ENCODE measurements around the gene IFT25.

The IFT25 gene

DNA sequence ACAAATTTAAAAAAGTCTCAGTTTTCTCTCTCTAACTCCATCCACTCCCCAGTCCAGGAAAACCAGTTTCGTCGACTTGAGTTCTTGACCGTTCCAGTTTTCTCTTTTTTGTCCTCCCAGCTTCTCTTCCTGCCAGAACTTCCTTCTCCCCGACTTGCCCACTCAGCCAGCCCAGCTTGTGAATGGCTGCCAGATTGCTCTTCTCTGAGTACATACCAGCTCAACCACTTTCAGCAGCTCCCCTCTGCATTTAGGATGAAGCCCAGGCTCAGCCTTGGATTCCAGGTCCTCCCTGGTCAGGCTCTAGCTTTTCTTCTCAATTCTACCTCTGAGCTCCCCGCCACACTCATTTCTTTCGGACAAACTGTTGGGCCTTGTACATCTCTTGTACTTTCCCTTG is 50.1 kb downstream of the IFT25 start:
- Histone ChIP-seq H3K14ac (ENCODE audit: low read length) (no peak overlapping the region), H3K36me3 (ENCODE audit: control insufficient read depth in 1 of 2, insufficient read depth in 2 of 2, low read length in 2 of 2) (no peaks in the 10 kb centered on the region), H3K4me2 (ENCODE audit: low read length) (no peak overlapping the region), H4K12ac (ENCODE audit: low read depth, low read length) (no peak overlapping the region), H2BK12ac (ENCODE audit: low read length) (no peak overlapping the region), H2AFZ (ENCODE audit: insufficient read depth, low read length, poor library complexity) (no peak overlapping the region), H3K9ac (ENCODE audit: low read length) (no peak overlapping the region), H2BK120ac (ENCODE audit: insufficient read depth, low read length, poor library complexity) (no peak overlapping the region), H3K4me1 (ENCODE audit: control insufficient read depth in 1 of 2, insufficient read depth in 2 of 2, low read length in 2 of 2) (peaks cover 0 to 5% of the 10 kb centered on the region in 2 experiments), H3K27ac (ENCODE audit: low read depth, low read length) (no peak overlapping the region), H4K91ac (ENCODE audit: low read depth, low read length) (no peak overlapping the region), H3K23ac (ENCODE audit: low read length) (no peak overlapping the region), H3K18ac (ENCODE audit: low read length) (no peak overlapping the region), H3K79me2 (ENCODE audit: control insufficient read depth, insufficient read depth, low read length, poor library complexity) (no peaks in the 10 kb centered on the region), H3K4me3 (ENCODE audit: low read depth, low read length) (no peak overlapping the region), H2AK5ac (ENCODE audit: low read length) (no peak overlapping the region), H4K8ac (ENCODE audit: low read depth, low read length) (no peak overlapping the region), H2BK5ac (ENCODE audit: low read depth, low read length, poor library complexity) (no peak overlapping the region), H3K27me3 (ENCODE audit: insufficient read depth, low read length) (no peaks in the 10 kb centered on the region), H3K9me3 (ENCODE audit: insufficient read depth, low read depth, low read length) (no peaks in the 10 kb centered on the region), H3K79me1 (ENCODE audit: low read length) (no peaks in the 10 kb centered on the region), H3K4ac (ENCODE audit: low read depth, low read length) (no peak overlapping the region)
- no CpG with 5 or more reads among the region's 6 CpGs for WGBS (ENCODE audit: extremely low coverage, insufficient coverage, insufficient read length)
- DNase-seq: no peak

DNA sequence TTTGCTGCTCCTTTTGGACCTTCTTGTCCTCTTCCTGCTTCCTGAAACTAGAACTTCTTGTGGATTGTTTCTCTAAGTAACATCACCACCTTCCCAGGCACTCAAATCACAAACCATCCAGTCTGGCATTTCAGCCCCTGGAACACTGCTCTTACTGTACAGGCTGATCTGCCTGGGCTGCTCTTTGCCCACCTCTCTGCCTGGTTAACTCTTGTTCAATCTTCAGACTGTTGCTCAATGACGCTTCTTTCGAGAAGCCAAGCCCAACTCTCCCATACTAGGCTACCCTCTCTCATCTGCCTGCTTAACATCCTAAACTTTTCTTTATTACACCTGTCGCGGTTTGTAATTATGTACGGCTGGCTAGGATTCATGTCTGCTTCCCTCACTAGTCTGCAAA is 50.9 kb downstream of the IFT25 start:
- no CpG with 5 or more reads among the region's 5 CpGs for WGBS (ENCODE audit: extremely low coverage, insufficient coverage, insufficient read length)
- H3K4me3 ChIP-seq (ENCODE audit: low read depth, low read length): no peak overlapping the region
- no peak for DNase-seq
- no peak overlapping the region for H3K9ac ChIP-seq (ENCODE audit: low read length)
- peaks cover 0 to 5% of the 10 kb centered on the region in 2 experiments for H3K4me1 ChIP-seq (ENCODE audit: control insufficient read depth in 1 of 2, insufficient read depth in 2 of 2, low read length in 2 of 2)
- no peak overlapping the region for H3K4ac ChIP-seq (ENCODE audit: low read depth, low read length)
- no peak overlapping the region for H2AFZ ChIP-seq (ENCODE audit: insufficient read depth, low read length, poor library complexity)
- H2AK5ac ChIP-seq (ENCODE audit: low read length): no peak overlapping the region
- no peaks in the 10 kb centered on the region for H3K9me3 ChIP-seq (ENCODE audit: insufficient read depth, low read depth, low read length)
- H3K4me2 ChIP-seq (ENCODE audit: low read length): no peak overlapping the region
- no peak overlapping the region for H4K12ac ChIP-seq (ENCODE audit: low read depth, low read length)
- no peaks in the 10 kb centered on the region for H3K27me3 ChIP-seq (ENCODE audit: insufficient read depth, low read length)
- no peak overlapping the region for H3K14ac ChIP-seq (ENCODE audit: low read length)
- no peak overlapping the region for H3K27ac ChIP-seq (ENCODE audit: low read depth, low read length)
- H2BK120ac ChIP-seq (ENCODE audit: insufficient read depth, low read length, poor library complexity): no peak overlapping the region
- no peak overlapping the region for H3K18ac ChIP-seq (ENCODE audit: low read length)
- no peak overlapping the region for H2BK5ac ChIP-seq (ENCODE audit: low read depth, low read length, poor library complexity)
- no peaks in the 10 kb centered on the region for H3K79me2 ChIP-seq (ENCODE audit: control insufficient read depth, insufficient read depth, low read length, poor library complexity)
- H4K91ac ChIP-seq (ENCODE audit: low read depth, low read length): no peak overlapping the region
- H4K8ac ChIP-seq (ENCODE audit: low read depth, low read length): no peak overlapping the region
- H3K79me1 ChIP-seq (ENCODE audit: low read length): no peaks in the 10 kb centered on the region
- no peak overlapping the region for H2BK12ac ChIP-seq (ENCODE audit: low read length)
- no peak overlapping the region for H3K23ac ChIP-seq (ENCODE audit: low read length)
- H3K36me3 ChIP-seq (ENCODE audit: control insufficient read depth in 1 of 2, insufficient read depth in 2 of 2, low read length in 2 of 2): no peaks in the 10 kb centered on the region

DNA sequence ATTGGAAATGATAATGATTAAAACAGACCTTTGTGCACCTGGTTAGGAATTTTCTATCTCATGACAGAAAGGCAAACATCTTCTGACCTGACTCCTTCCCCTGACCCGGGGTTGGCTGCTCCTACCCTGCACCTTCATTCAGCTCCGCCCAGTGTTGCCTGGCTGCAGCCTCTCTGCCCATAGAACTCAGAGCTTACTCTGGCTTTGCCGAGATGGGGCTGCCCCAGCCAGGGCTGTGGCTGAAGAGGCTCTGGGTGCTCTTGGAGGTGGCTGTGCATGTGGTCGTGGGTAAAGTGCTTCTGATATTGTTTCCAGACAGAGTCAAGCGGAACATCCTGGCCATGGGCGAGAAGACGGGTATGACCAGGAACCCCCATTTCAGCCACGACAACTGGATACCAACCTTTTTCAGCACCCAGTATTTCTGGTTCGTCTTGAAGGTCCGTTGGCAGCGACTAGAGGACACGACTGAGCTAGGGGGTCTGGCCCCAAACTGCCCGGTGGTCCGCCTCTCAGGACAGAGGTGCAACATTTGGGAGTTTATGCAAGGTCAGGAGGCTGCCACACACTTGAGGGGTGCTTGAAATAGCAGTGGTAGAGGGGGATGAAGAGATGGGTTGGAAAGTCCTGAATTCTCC is 51.4 kb downstream of the IFT25 start, which contains the start of gene DIO1:
Gene DIO1 (plus strand): TSS at position 189 of the 638 bp plus-strand sequence. CDS start 24 bp downstream, at position 213.
- DNase-seq: no peak
- H3K79me2 ChIP-seq (ENCODE audit: control insufficient read depth, insufficient read depth, low read length, poor library complexity): peaks cover 3% of the 10 kb centered on the region
- no CpG with 5 or more reads among the region's 14 CpGs for WGBS (ENCODE audit: extremely low coverage, insufficient coverage, insufficient read length)
- H3K14ac ChIP-seq (ENCODE audit: low read length): no peak within 1 kb of the TSS
- H3K79me1 ChIP-seq (ENCODE audit: low read length): peaks cover 3% of the 10 kb centered on the region
- H3K4me2 ChIP-seq (ENCODE audit: low read length): no peak within 1 kb of the TSS
- no peaks in the 10 kb centered on the region for H3K36me3 ChIP-seq (ENCODE audit: control insufficient read depth in 1 of 2, insufficient read depth in 2 of 2, low read length in 2 of 2)
- H2AK5ac ChIP-seq (ENCODE audit: low read length): no peak within 1 kb of the TSS
- no peak within 1 kb of the TSS for H3K4me3 ChIP-seq (ENCODE audit: low read depth, low read length)
- H4K12ac ChIP-seq (ENCODE audit: low read depth, low read length): no peak within 1 kb of the TSS
- H2BK5ac ChIP-seq (ENCODE audit: low read depth, low read length, poor library complexity): no peak within 1 kb of the TSS
- peaks cover 0 to 7% of the 10 kb centered on the region in 2 experiments for H3K4me1 ChIP-seq (ENCODE audit: control insufficient read depth in 1 of 2, insufficient read depth in 2 of 2, low read length in 2 of 2)
- H3K4ac ChIP-seq (ENCODE audit: low read depth, low read length): no peak within 1 kb of the TSS
- no peak within 1 kb of the TSS for H3K18ac ChIP-seq (ENCODE audit: low read length)
- H2BK12ac ChIP-seq (ENCODE audit: low read length): no peak within 1 kb of the TSS
- H2AFZ ChIP-seq (ENCODE audit: insufficient read depth, low read length, poor library complexity): no peak within 1 kb of the TSS
- H3K27me3 ChIP-seq (ENCODE audit: insufficient read depth, low read length): no peaks in the 10 kb centered on the region
- no peak within 1 kb of the TSS for H4K8ac ChIP-seq (ENCODE audit: low read depth, low read length)
- H2BK120ac ChIP-seq (ENCODE audit: insufficient read depth, low read length, poor library complexity): no peak within 1 kb of the TSS
- no peak within 1 kb of the TSS for H3K27ac ChIP-seq (ENCODE audit: low read depth, low read length)
- H3K23ac ChIP-seq (ENCODE audit: low read length): no peak within 1 kb of the TSS
- H3K9me3 ChIP-seq (ENCODE audit: insufficient read depth, low read depth, low read length): no peaks in the 10 kb centered on the region
- H3K9ac ChIP-seq (ENCODE audit: low read length): no peak within 1 kb of the TSS
- no peak within 1 kb of the TSS for H4K91ac ChIP-seq (ENCODE audit: low read depth, low read length)

DNA sequence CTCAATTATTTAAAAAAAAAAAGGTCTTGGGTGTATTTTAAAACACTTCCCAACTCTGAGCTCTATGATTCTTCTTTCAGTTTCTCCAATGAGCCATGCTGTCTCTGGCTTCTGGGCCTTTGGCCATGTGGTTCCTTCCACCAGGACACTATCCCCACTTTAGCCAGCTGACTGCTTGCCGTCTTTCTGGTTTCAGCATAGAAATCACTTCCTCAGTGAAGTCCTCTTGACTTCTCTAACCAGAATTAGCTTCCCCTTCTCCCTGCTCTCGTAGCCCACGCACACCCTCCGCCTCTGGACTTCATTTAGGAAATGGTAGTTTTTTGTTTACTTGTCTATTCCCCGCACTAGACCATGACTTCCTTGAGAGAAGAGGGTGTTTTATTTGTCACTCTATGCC is 52.6 kb downstream of the IFT25 start:
- Histone ChIP-seq H3K27ac (ENCODE audit: low read depth, low read length) (no peak overlapping the region), H2AK5ac (ENCODE audit: low read length) (no peak overlapping the region), H2BK5ac (ENCODE audit: low read depth, low read length, poor library complexity) (no peak overlapping the region), H3K79me2 (ENCODE audit: control insufficient read depth, insufficient read depth, low read length, poor library complexity) (peaks cover 3% of the 10 kb centered on the region), H3K36me3 (ENCODE audit: control insufficient read depth in 1 of 2, insufficient read depth in 2 of 2, low read length in 2 of 2) (no peaks in the 10 kb centered on the region), H3K23ac (ENCODE audit: low read length) (no peak overlapping the region), H3K79me1 (ENCODE audit: low read length) (peaks cover 3% of the 10 kb centered on the region), H3K27me3 (ENCODE audit: insufficient read depth, low read length) (no peaks in the 10 kb centered on the region), H4K12ac (ENCODE audit: low read depth, low read length) (no peak overlapping the region), H3K14ac (ENCODE audit: low read length) (no peak overlapping the region), H3K4ac (ENCODE audit: low read depth, low read length) (no peak overlapping the region), H3K9ac (ENCODE audit: low read length) (no peak overlapping the region), H2BK12ac (ENCODE audit: low read length) (no peak overlapping the region), H3K9me3 (ENCODE audit: insufficient read depth, low read depth, low read length) (no peaks in the 10 kb centered on the region), H3K4me3 (ENCODE audit: low read depth, low read length) (no peak overlapping the region), H4K8ac (ENCODE audit: low read depth, low read length) (no peak overlapping the region), H3K4me2 (ENCODE audit: low read length) (no peak overlapping the region), H4K91ac (ENCODE audit: low read depth, low read length) (no peak overlapping the region), H3K4me1 (ENCODE audit: control insufficient read depth in 1 of 2, insufficient read depth in 2 of 2, low read length in 2 of 2) (peaks cover 0 to 8% of the 10 kb centered on the region in 2 experiments), H2BK120ac (ENCODE audit: insufficient read depth, low read length, poor library complexity) (no peak overlapping the region), H2AFZ (ENCODE audit: insufficient read depth, low read length, poor library complexity) (no peak overlapping the region), H3K18ac (ENCODE audit: low read length) (no peak overlapping the region)
- peak in 1 of 2 donors; percentile 18 for DNase-seq
- WGBS (ENCODE audit: extremely low coverage, insufficient coverage, insufficient read length): no CpG with 5 or more reads among the region's 5 CpGs

Data from trophoblast cell (in vitro differentiated cells and primary cell).